ENCODE data around the gene HELQ. TPM values are rescaled to one million over a fixed set of nuclear protein-coding genes. Genes with fewer than 3 reads are reported as not detected.

HELQ gene
- total and polyA plus RNA-seq, 10 of the 15 experiments (the other 5 are each of a cell fraction or from before 2014, with no cell fraction given) = 4.5 to 13.3 (median 10.6) TPM

GRCh38 chr4:83361416-83362103 is 94.1 kb downstream of the HELQ start:
- Histone ChIP-seq H3K4me1 (ENCODE audit: control insufficient read depth, insufficient read depth, low read length) (no peaks in the 10 kb centered on the region), H3K9me3 (replicated peaks; ENCODE audit: control insufficient read depth, insufficient read depth, low read length) (no peaks in the 10 kb centered on the region), H3K27ac (ENCODE audit: control insufficient read depth, insufficient read depth) (no peak overlapping the region), H3K9ac (ENCODE audit: control insufficient read depth, insufficient read depth, low read length) (no peak overlapping the region), H2AFZ (ENCODE audit: control insufficient read depth, low read depth, low read length) (no peak overlapping the region; the same call in 1 of the 2 replicates), H3K4me2 (ENCODE audit: control insufficient read depth, insufficient read depth) (no peak overlapping the region), H4K20me1 (ENCODE audit: control insufficient read depth, insufficient read depth) (no peaks in the 10 kb centered on the region), H3K27me3 (replicated peaks in 1 of 2; ENCODE audit: control insufficient read depth in 2 of 2, insufficient read depth in 2 of 2, low read length in 1 of 2) (no peaks in the 10 kb centered on the region), H3K79me2 (ENCODE audit: control insufficient read depth, insufficient read depth, low read length) (no peaks in the 10 kb centered on the region), H3K4me3 (no peak overlapping the region), H3K36me3 (ENCODE audit: control insufficient read depth in 2 of 2, insufficient read depth in 2 of 2, low read length in 1 of 2) (no peaks in the 10 kb centered on the region)
- DNase-seq (ENCODE audit: low read depth, low spot score) (no peak), FAIRE-seq (no peak), ATAC-seq (no peak)
- BruUV-seq (replicated peaks) = no TSS peak
- ChIA-PET SMC1A (ENCODE audit: uncharacterized antibody, unreplicated experiment) (interaction anchor here (0.6 to 1.3 kb wide), 4 partner anchors 11 to 545 kb away, joined by 3 to 5 read pairs (median 4); no protein-coding TSS in a partner anchor), CTCF (interaction anchor here (0.6 to 1.8 kb wide), 8 partner anchors 9 to 280 kb away, joined by 3 to 6 read pairs (median 4); no protein-coding TSS in a partner anchor), POLR2A (interaction anchor here (0.7 kb wide), 1 partner anchor 20 kb away, joined by 3 read pairs; no protein-coding TSS in a partner anchor), RAD21 (ENCODE audit: unreplicated experiment) (interaction anchor here (0.8 kb wide), 1 partner anchor 278 kb away, joined by 3 read pairs; no protein-coding TSS in a partner anchor)
- WGBS (ENCODE audit: insufficient coverage, insufficient replicate concordance, low lambda C conversion rate, missing lambda C conversion rate) = 70% methylated on average over 7 of the region's 7 CpGs
- in situ Hi-C loops (cut with MboI) (no loop called here), intact Hi-C loops (cut with micrococcal nuclease; ENCODE audit: unreplicated experiment) (loop anchor here (5.0 kb wide), 2 partner anchors 81 to 281 kb away; no protein-coding TSS in a partner anchor)
- TF ChIP-seq, protein P1, sequence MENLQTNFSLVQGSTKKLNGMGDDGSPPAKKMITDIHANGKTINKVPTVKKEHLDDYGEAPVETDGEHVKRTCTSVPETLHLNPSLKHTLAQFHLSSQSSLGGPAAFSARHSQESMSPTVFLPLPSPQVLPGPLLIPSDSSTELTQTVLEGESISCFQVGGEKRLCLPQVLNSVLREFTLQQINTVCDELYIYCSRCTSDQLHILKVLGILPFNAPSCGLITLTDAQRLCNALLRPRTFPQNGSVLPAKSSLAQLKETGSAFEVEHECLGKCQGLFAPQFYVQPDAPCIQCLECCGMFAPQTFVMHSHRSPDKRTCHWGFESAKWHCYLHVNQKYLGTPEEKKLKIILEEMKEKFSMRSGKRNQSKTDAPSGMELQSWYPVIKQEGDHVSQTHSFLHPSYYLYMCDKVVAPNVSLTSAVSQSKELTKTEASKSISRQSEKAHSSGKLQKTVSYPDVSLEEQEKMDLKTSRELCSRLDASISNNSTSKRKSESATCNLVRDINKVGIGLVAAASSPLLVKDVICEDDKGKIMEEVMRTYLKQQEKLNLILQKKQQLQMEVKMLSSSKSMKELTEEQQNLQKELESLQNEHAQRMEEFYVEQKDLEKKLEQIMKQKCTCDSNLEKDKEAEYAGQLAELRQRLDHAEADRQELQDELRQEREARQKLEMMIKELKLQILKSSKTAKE (IDR thresholded peaks at IDR 0.05; ENCODE audit: low read depth, poor library complexity, severe bottlenecking) = no peak
- TF ChIP-seq HDAC2 (IDR thresholded peaks at IDR 0.05) = no peak
- TF ChIP-seq, protein P2, sequence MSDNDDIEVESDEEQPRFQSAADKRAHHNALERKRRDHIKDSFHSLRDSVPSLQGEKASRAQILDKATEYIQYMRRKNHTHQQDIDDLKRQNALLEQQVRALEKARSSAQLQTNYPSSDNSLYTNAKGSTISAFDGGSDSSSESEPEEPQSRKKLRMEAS (IDR thresholded peaks at IDR 0.05; ENCODE audit: low read depth, low read length) = no peak
- no peak for TF ChIP-seq RCOR1 (conservative IDR thresholded peaks at IDR 0.05; ENCODE audit: low read depth, low read length)
- TF ChIP-seq MTA2 (IDR thresholded peaks at IDR 0.05; ENCODE audit: low read depth) = no peak
